Measurements from ENCODE around the gene RASGRF2. TPM values are rescaled to one million over a fixed set of nuclear protein-coding genes. Genes with fewer than 3 reads are reported as not detected.

Gene RASGRF2
- total and polyA plus RNA-seq, 2 of the 8 experiments (the other 6 are each of a cell fraction or from before 2014, with no cell fraction given) = 2.6 to 29.5 TPM

GRCh38 chr5:81151546-81151945 is 191.4 kb downstream of the RASGRF2 start:
- no peak overlapping the region for H2BK120ac ChIP-seq (replicated peaks; ENCODE audit: low read depth, low read length)
- 68% methylated on average over 1 of the region's 1 CpG; no CpG with 5 or more reads in 1 of the 2 experiments for WGBS, 2 experiments (ENCODE audit: extremely low coverage in 1 of 2, insufficient coverage in 1 of 2, insufficient read length in 1 of 2, insufficient replicate concordance in 2 of 2, low coverage in 1 of 2, low lambda C conversion rate in 2 of 2, missing lambda C conversion rate in 1 of 2)
- POLR2A ChIA-PET (ENCODE audit: partially characterized antibody) = interaction anchor here (1.7 kb wide), 1 partner anchor 14 kb away, joined by 4 read pairs; no protein-coding TSS in a partner anchor
- no peak overlapping the region for H2AFZ ChIP-seq (ENCODE audit: low read length)
- FAIRE-seq (no peak), DNase-seq (ENCODE audit: low read depth in 1 of 2, low spot score in 2 of 2) (no peak)
- H2BK20ac ChIP-seq (ENCODE audit: low read length) = no peak overlapping the region
- H3K79me2 ChIP-seq (ENCODE audit: control insufficient read depth in 1 of 2, insufficient read depth in 2 of 2, low read length in 2 of 2) = no peaks in the 10 kb centered on the region
- no peak overlapping the region for H4K8ac ChIP-seq (ENCODE audit: extremely low read depth, insufficient read depth, low read length)
- no peaks in the 10 kb centered on the region for H4K20me1 ChIP-seq (replicated peaks in 1 of 2; ENCODE audit: control insufficient read depth in 1 of 2, insufficient read depth in 2 of 2, low read length in 2 of 2)
- no peaks in the 10 kb centered on the region for H3K27me3 ChIP-seq (replicated peaks in 1 of 4; ENCODE audit: control insufficient read depth in 3 of 4, extremely low read depth in 1 of 4, insufficient read depth in 3 of 4, low read length in 3 of 4)
- no peak overlapping the region for H2BK12ac ChIP-seq (ENCODE audit: low read depth, low read length)
- H3K4me1 ChIP-seq (replicated peaks in 1 of 4; ENCODE audit: control insufficient read depth in 3 of 4, insufficient read depth in 4 of 4, low read length in 3 of 4) = peaks cover 0 to 2% (median under 1%) of the 10 kb centered on the region in 4 experiments; a peak in 1 of 7 replicates
- no peak overlapping the region for H2BK15ac ChIP-seq (ENCODE audit: low read length)
- H2BK5ac ChIP-seq (ENCODE audit: low read depth, low read length) = no peak overlapping the region
- no peak overlapping the region for H3K4me3 ChIP-seq (ENCODE audit: extremely low read depth in 1 of 4, insufficient read depth in 2 of 4, low read depth in 3 of 4, low read length in 4 of 4)
- no peak overlapping the region for H4K5ac ChIP-seq (ENCODE audit: insufficient read length, low read depth, low read length)
- H3K9me3 ChIP-seq (ENCODE audit: insufficient read depth in 2 of 2, low read depth in 1 of 2, low read length in 1 of 2) = no peaks in the 10 kb centered on the region
- H3K23ac ChIP-seq (ENCODE audit: insufficient read length) = no peak overlapping the region
- H3K9ac ChIP-seq (replicated peaks in 1 of 4; ENCODE audit: extremely low read depth in 1 of 4, low read depth in 3 of 4, low read length in 3 of 4) = no peak overlapping the region
- no peak overlapping the region for H3K56ac ChIP-seq (replicated peaks; ENCODE audit: insufficient read length, low read depth, low read length)
- H3K23me2 ChIP-seq (ENCODE audit: low read depth, low read length) = no peaks in the 10 kb centered on the region
- TF ChIP-seq BACH1 (IDR thresholded peaks at IDR 0.05; ENCODE audit: low read length) (no peak), SP4 (IDR thresholded peaks at IDR 0.05; ENCODE audit: low read length) (no peak), NRF1 (IDR thresholded peaks at IDR 0.05; ENCODE audit: low read depth, low read length) (no peak), EP300 (IDR thresholded peaks at IDR 0.05; ENCODE audit: borderline replicate concordance in 1 of 2, low read depth in 2 of 2, low read length in 2 of 2) (no peak), RXRA (IDR thresholded peaks at IDR 0.05; ENCODE audit: insufficient read depth, low read depth, low read length) (no peak), CHD2 (IDR thresholded peaks at IDR 0.05; ENCODE audit: low read length) (no peak), SUZ12 (IDR thresholded peaks at IDR 0.05; ENCODE audit: low read length) (no peak), POU5F1 (IDR thresholded peaks at IDR 0.05; ENCODE audit: low read depth, low read length) (no peak), JUN (IDR thresholded peaks at IDR 0.05; ENCODE audit: low read depth, low read length) (no peak), POLR2AphosphoS5 (IDR thresholded peaks at IDR 0.05; ENCODE audit: low read depth, low read length) (no peak)
- H3K36me3 ChIP-seq (ENCODE audit: control insufficient read depth in 2 of 4, insufficient read depth in 4 of 4, low read length in 3 of 4) = no peaks in the 10 kb centered on the region
- H3K4me2 ChIP-seq (ENCODE audit: insufficient read depth in 1 of 2, low read depth in 2 of 2, low read length in 2 of 2) = no peak overlapping the region
- no peaks in the 10 kb centered on the region for H3K79me1 ChIP-seq (ENCODE audit: low read depth, low read length)
- no peak overlapping the region for H4K91ac ChIP-seq (replicated peaks; ENCODE audit: insufficient read length, low read length)
- no peak overlapping the region for H3K27ac ChIP-seq (ENCODE audit: low read depth, low read length)
- no peak overlapping the region for H3K18ac ChIP-seq (ENCODE audit: extremely low read depth, low read length)
- no peak overlapping the region for H3K14ac ChIP-seq (ENCODE audit: insufficient read length)
- no peak overlapping the region for H3K4ac ChIP-seq (replicated peaks; ENCODE audit: insufficient read length, low read depth, low read length)
- H2AK5ac ChIP-seq (ENCODE audit: low read depth, low read length) = no peak overlapping the region
- CTCF ChIA-PET (ENCODE audit: partially characterized antibody) = no interaction called here

Measured in H1 (cell line).